Keratinocyte (primary cell): ENCODE results near the gene IL17D.

Source experiments
- CTCF ChIP-seq, 3 experiments: IDR thresholded peaks in 1 of 3; conservative IDR thresholded peaks in 1 of 3; optimal IDR thresholded peaks in 1 of 3; 2 replicates in 2 of 3; 3 replicates in 1 of 3; pipeline versions ENCODE3 to v1.5.1; 2011; ENCODE audit warnings: low read length in 3 of 3, mild to moderate bottlenecking in 3 of 3, moderate library complexity in 2 of 3, control low read depth in 1 of 3, inconsistent platforms in 1 of 3; ENCODE audit not compliant: insufficient read depth in 2 of 3; ENCODE audit errors: extremely low read depth in 1 of 3
- EZH2 ChIP-seq: IDR thresholded peaks from one replicate; pipeline ENCODE4 v1.6.1; 2012; ENCODE audit warnings: inconsistent platforms, mild to moderate bottlenecking, low read length, moderate library complexity

- TF ChIP-seq CTCF (optimal IDR thresholded peaks at IDR 0.05 in 1 of 3, IDR thresholded peaks at IDR 0.05 in 1 of 3, conservative IDR thresholded peaks at IDR 0.05 in 1 of 3; ENCODE audit: extremely low read depth in 1 of 3, insufficient read depth in 2 of 3, low read length in 3 of 3), result no peak
- TF ChIP-seq EZH2, result no peak
Observed at GRCh38 chr13:20738616-20739015, 35.1 kb downstream of the IL17D start.
